ENCODE data around the gene C20orf144.
A peak's percentile ranks its signal among the peaks of the same experiment; 100 is the strongest.

The C20orf144 gene

DNA sequence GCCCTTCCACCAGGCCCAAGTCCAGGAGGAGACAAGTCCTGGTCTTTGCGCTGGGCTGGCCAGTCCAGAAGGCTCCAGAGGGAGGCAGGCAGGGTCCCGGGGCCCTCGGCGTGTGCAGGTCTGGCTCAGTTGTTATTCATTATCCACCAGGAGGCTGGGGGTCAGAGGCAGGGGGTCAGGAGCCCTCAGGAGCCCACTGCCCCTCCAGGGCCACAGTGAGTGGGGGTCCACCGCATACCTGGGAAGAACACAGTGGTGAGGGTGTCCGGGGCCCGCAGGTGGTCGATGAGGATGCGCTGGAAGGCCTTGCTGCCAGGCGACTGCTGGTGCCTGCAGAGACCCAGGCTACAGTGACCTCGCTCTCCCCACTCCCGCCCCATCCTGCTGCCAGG is 4.4 kb upstream of the C20orf144 start:
- H3K27ac ChIP-seq, result no peak overlapping the region
- peak in 1 of 2 donors; percentile 63 for DNase-seq
- no peaks in the 10 kb centered on the region for H3K9me3 ChIP-seq
- TF ChIP-seq, protein P1, sequence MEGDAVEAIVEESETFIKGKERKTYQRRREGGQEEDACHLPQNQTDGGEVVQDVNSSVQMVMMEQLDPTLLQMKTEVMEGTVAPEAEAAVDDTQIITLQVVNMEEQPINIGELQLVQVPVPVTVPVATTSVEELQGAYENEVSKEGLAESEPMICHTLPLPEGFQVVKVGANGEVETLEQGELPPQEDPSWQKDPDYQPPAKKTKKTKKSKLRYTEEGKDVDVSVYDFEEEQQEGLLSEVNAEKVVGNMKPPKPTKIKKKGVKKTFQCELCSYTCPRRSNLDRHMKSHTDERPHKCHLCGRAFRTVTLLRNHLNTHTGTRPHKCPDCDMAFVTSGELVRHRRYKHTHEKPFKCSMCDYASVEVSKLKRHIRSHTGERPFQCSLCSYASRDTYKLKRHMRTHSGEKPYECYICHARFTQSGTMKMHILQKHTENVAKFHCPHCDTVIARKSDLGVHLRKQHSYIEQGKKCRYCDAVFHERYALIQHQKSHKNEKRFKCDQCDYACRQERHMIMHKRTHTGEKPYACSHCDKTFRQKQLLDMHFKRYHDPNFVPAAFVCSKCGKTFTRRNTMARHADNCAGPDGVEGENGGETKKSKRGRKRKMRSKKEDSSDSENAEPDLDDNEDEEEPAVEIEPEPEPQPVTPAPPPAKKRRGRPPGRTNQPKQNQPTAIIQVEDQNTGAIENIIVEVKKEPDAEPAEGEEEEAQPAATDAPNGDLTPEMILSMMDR (IDR thresholded peaks at IDR 0.05), result no peak
- no peaks in the 10 kb centered on the region for H3K27me3 ChIP-seq
- intact Hi-C loops (cut with DNase I; ENCODE audit: low total_unique reads), result loop anchor here (10.0 kb wide), 1 partner anchor 243 kb away; no protein-coding TSS in a partner anchor
- H3K4me1 ChIP-seq, result peaks cover 0 to 16% (median 10%) of the 10 kb centered on the region in 4 donors
- H3K36me3 ChIP-seq, result peaks cover 14 to 45% (median 36%) of the 10 kb centered on the region in 3 donors
- no peak overlapping the region for H3K4me3 ChIP-seq

DNA sequence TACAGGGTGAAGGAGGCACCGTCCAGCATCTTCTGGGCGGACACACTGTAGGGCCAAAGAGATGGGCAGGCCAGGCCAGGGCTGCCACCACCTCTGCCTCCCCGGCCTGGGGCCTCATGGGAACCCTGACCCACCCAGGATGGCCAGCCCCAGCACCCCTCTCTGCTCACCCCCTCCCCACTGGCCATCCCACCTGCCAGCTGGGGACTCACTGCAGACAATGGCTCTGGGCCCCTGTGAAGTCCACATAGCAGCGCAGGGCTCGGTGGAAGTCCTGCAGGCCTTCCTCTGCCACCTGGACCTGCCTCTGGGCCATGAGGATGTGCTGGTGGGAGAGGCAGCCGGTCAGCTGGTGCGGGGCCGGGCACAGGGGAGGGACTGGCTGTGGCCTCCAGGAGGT is 3.6 kb upstream of the C20orf144 start:
- Histone ChIP-seq H3K27me3 (no peaks in the 10 kb centered on the region), H3K9me3 (no peaks in the 10 kb centered on the region), H3K4me1 (peaks cover 0 to 13% (median 8%) of the 10 kb centered on the region in 4 donors), H3K27ac (no peak overlapping the region), H3K36me3 (peaks cover 14 to 45% (median 36%) of the 10 kb centered on the region in 3 donors), H3K4me3 (no peak overlapping the region)
- no peak for DNase-seq
- intact Hi-C loops (cut with DNase I; ENCODE audit: low total_unique reads), result loop anchor here (10.0 kb wide), 1 partner anchor 244 kb away; no protein-coding TSS in a partner anchor
- TF ChIP-seq, protein P1 (IDR thresholded peaks at IDR 0.05), result no peak

DNA sequence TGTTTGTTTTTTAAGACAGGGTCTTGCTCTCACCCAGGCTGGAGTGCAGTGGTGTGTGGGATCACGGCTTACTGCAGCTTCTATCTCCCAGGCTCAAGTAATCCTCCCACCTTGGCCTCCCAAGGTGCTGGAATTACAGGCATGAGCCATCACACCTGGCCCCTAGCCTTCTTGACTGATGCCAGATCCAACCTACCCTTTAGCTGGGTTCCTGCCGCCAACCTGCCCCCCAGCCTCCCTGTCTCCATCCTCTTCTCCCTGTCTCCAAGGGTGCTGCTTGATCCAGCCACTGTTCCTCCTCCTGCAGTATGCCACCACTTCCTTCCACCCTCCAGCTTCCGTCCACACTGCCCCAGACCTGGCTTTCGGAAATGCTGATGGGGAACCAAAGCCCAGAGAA is 3.2 kb upstream of the C20orf144 start:
- DNase-seq, result no peak
- intact Hi-C loops (cut with DNase I; ENCODE audit: low total_unique reads), result loop anchor here (10.0 kb wide), 1 partner anchor 244 kb away; no protein-coding TSS in a partner anchor
- H3K4me1 ChIP-seq, result peaks cover 0 to 11% (median 7%) of the 10 kb centered on the region in 4 donors
- TF ChIP-seq, protein P1 (IDR thresholded peaks at IDR 0.05), result no peak
- H3K27me3 ChIP-seq, result no peaks in the 10 kb centered on the region
- no peak overlapping the region for H3K4me3 ChIP-seq
- H3K9me3 ChIP-seq, result no peaks in the 10 kb centered on the region
- H3K27ac ChIP-seq, result no peak overlapping the region
- peaks cover 14 to 45% (median 36%) of the 10 kb centered on the region in 3 donors for H3K36me3 ChIP-seq

DNA sequence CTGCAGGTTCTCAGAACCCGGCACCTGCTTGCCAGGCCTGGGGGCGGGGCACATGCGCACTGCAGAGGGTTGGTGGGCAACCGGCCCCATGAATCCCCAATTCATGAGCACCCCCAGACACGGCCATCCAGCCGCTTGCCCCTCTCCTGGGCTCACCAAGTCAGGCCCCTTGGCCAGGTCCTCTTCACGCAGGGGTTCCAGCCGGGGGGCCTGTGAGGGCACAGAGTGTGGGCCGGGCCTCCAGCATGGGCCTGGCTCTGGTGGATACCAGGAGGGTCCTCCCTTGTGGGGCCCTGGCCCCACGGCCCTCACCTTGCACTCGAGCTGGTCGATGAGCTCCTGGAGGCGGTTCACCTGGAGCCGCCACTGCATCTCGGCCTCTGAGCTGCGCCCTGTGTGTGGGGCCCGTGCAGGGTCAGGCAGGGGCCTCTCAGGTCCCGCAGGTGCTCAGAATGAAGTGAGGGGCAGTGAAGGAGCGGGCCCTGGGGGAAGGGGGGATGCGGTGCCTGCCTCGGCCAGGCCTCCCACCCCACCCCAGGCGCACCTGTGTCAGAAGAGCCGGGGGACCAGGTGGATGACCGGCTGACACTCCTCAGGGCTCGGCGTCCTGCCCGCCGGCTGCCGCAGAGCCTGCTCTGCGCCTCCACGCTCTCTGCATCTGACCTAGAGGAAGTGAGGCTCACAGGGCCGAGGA is 2.6 kb upstream of the C20orf144 start:
- Histone ChIP-seq H3K9me3 (no peaks in the 10 kb centered on the region), H3K4me1 (peaks cover 0 to 16% (median 11%) of the 10 kb centered on the region in 4 donors), H3K27me3 (no peaks in the 10 kb centered on the region), H3K36me3 (peaks cover 14 to 45% (median 36%) of the 10 kb centered on the region in 3 donors), H3K4me3 (no peak overlapping the region), H3K27ac (no peak overlapping the region)
- intact Hi-C loops (cut with DNase I; ENCODE audit: low total_unique reads), result loop anchor here (5.0 to 10.0 kb wide), 4 partner anchors 97 to 245 kb away; no protein-coding TSS in a partner anchor
- DNase-seq, result no peak
- TF ChIP-seq, protein P1 (IDR thresholded peaks at IDR 0.05), result no peak

DNA sequence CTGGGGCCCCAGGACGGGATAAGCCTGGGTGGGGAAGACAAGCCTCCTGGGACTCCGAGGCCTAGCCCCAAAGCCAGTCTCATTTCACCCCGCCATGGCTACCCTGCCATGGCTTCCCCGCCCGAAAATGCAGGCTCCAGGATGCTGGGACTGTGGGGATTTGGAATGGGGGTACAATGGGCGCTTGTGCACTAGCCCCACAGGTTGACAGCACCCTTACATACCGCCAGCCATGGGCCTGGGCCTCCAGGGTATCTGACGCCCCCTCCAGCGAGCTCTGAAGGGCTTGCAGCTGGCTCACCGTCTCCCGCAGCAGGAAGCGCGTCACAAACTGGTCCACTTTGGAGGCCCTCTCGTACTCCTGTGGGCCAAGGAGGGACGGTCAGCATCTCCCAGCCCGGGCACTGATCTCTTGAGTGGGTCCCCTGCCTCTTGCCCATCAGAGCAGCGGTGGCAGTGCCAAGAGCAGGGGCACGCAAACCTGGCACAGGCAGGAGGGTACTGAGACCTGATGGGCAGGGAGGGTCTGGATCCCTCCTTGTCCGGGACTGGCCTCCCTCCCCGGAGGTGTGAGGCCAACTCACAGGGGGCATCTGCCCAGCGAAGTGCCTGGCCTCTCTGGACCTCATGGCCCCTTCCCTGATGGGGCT is 2.0 kb upstream of the C20orf144 start:
- no peaks in the 10 kb centered on the region for H3K9me3 ChIP-seq
- H3K27me3 ChIP-seq, result no peaks in the 10 kb centered on the region
- H3K4me1 ChIP-seq, result peaks cover 0 to 18% (median 14%) of the 10 kb centered on the region in 4 donors
- no peak overlapping the region for H3K27ac ChIP-seq
- no peak overlapping the region for H3K4me3 ChIP-seq
- peaks cover 14 to 45% (median 36%) of the 10 kb centered on the region in 3 donors for H3K36me3 ChIP-seq
- no peak for DNase-seq
- intact Hi-C loops (cut with DNase I; ENCODE audit: low total_unique reads), result loop anchor here (5.0 to 10.0 kb wide), 3 partner anchors 98 to 205 kb away; no protein-coding TSS in a partner anchor
- TF ChIP-seq, protein P1 (IDR thresholded peaks at IDR 0.05), result no peak
